Measurements from ENCODE around the gene DDR1.

DDR1 gene

GRCh38 chr6:30880698-30881252 is 3.5 kb upstream of the DDR1 start:
- peak in 43 of 56 donors; percentile 21 to 72 (median 48) for DNase-seq

GRCh38 chr6:30881392-30882203 is 2.7 kb upstream of the DDR1 start:
- DNase-seq, result peak in 26 of 56 donors; percentile 8 to 54 (median 26)

GRCh38 chr6:30882204-30882758 is 2.0 kb upstream of the DDR1 start:
- peak in 5 of 56 donors; percentile 15 to 53 (median 18) for DNase-seq

GRCh38 chr6:30882759-30883684 is 1.3 kb upstream of the DDR1 start:
- peak in 7 of 56 donors; percentile 17 to 49 (median 35) for DNase-seq

GRCh38 chr6:30884521-30885480 is 482 bp downstream of the DDR1 start:
- DNase-seq, result peak in 41 of 56 donors; percentile 31 to 81 (median 61)

- DNase-seq, result peak in 19 of 56 donors; percentile 47 to 75 (median 63)
Observed at GRCh38 chr6:30885481-30885998, 1.2 kb downstream of the DDR1 start.

- DNase-seq, result peak in 45 of 56 donors; percentile 32 to 91 (median 62)
Observed at GRCh38 chr6:30885999-30886896, 1.9 kb downstream of the DDR1 start.

GRCh38 chr6:30886897-30887255 is 2.6 kb downstream of the DDR1 start:
- peak in 1 of 56 donors; percentile 37 for DNase-seq

GRCh38 chr6:30887901-30888815 is 3.8 kb downstream of the DDR1 start:
- DNase-seq, result peak in 19 of 56 donors; percentile 10 to 62 (median 37)

- DNase-seq, result peak in 4 of 56 donors; percentile 26 to 47 (median 35)
Observed at GRCh38 chr6:30888816-30889495, 4.6 kb downstream of the DDR1 start.

- DNase-seq, result no peak
Observed at GRCh38 chr6:30889496-30889885, 5.2 kb downstream of the DDR1 start.

GRCh38 chr6:30889921-30890645 is 5.8 kb downstream of the DDR1 start:
- peak in 52 of 56 donors; percentile 28 to 90 (median 72) for DNase-seq

- peak in 1 of 56 donors; percentile 44 for DNase-seq
Observed at GRCh38 chr6:30890646-30891449, 6.5 kb downstream of the DDR1 start.

GRCh38 chr6:30891450-30891723 is 7.1 kb downstream of the DDR1 start:
- DNase-seq, result no peak

GRCh38 chr6:30891816-30892538 is 7.7 kb downstream of the DDR1 start:
- DNase-seq, result no peak
